Eye (tissue), 1 donor: ENCODE results near the gene RHAG.
"Not testable (repeated sequence)": the region's sequence is repeated elsewhere in the genome, so short reads cannot be mapped to it uniquely, and the experiment has no call there.

Experiments used
- DNase-seq: peaks from one replicate; pipeline ENCODE4 v3.0.0-alpha.2; 2015

The RHAG gene

GRCh38 chr6:49635480-49635879 lies 1.2 kb downstream of the RHAG start:
- no peak for DNase-seq

- no peak for DNase-seq
Observed at GRCh38 chr6:49634836-49635218, 1.8 kb downstream of the RHAG start.

GRCh38 chr6:49634092-49634835 lies 2.4 kb downstream of the RHAG start:
- no peak for DNase-seq

DNA sequence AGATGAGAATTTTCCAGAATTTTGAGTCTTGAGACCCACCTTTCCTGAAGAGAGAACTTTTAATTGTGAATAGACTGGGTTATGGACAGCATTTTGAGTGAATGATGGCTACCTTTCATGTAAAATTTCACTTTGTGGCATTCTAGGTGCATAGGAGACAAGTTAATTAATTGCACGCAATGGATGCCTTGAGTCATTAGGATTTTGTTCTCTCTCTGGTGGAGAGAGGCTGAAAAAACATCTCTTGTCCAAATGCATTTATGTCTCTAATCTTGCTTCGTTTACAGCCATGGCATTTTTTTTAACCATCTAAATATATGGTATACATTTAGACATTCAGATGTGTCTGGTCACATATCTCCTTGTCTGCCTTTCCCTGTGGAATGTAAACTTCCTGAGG lies 3.1 kb downstream of the RHAG start:
- no peak for DNase-seq

GRCh38 chr6:49632727-49633126 lies 3.9 kb downstream of the RHAG start:
- DNase-seq: no peak

GRCh38 chr6:49629485-49630088 lies 7.1 kb downstream of the RHAG start:
- DNase-seq: not testable (repeated sequence)

DNA sequence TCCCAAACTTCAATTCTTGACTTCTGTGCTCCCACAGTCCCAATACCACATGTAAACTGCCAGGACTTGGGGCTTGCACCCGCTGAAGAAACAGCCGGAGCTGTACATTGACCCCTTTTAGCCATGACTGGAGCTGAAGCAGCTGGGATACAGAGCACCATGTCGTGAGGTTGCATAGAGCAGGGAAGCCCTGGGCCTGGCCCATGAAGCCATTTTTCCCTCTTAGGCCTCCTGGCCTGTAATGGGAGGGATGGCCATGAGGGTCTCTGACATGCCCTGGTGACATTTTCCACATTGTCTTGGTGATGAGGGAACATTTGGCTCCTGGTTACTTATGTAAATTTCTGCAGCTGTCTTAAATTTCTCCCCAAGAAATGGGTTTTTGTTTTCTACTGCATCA lies 9.8 kb downstream of the RHAG start:
- DNase-seq: no peak

DNA sequence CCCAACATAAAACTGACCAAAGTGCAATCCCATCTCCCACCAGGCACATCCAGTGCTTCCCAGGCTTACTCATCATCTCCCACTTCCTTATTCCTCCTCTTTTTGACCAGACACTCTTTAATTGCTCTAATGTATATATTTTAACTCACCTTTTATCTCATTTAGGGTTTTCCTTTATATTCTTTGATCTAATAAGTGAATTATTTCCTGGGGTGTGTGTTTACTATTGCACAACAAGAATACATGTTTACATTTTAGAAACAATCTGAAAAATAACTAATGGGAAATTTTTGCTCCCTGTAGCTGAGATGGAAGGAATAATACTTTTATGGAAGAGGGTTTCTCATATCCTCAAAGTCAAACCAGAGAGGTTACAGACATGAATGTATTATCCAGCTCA lies 18.4 kb downstream of the RHAG start:
- DNase-seq: no peak

- DNase-seq: not testable (repeated sequence)
Observed at GRCh38 chr6:49614144-49614543, 22.5 kb downstream of the RHAG start.

DNA sequence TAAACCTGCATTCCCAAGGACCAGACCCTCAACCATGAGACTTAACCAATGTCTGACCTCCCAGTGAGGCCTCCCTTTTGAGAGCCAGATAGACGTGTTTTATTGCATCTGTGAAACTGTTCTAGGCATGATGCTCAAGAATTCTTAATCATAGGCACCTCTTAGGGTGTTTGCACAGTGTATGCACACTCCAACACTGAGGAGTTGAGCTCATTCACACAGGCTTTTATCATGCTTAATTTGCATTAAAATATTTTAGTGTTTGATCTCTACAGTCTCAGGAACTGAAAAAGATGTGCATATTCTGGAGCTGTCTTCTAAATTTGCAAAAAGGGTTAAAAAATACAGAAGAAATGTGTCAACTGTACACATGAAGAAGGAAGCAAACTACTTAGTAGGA lies 27.4 kb downstream of the RHAG start:
- no peak for DNase-seq

GRCh38 chr6:49608275-49608674 lies 28.4 kb downstream of the RHAG start:
- DNase-seq: not testable (repeated sequence)

DNA sequence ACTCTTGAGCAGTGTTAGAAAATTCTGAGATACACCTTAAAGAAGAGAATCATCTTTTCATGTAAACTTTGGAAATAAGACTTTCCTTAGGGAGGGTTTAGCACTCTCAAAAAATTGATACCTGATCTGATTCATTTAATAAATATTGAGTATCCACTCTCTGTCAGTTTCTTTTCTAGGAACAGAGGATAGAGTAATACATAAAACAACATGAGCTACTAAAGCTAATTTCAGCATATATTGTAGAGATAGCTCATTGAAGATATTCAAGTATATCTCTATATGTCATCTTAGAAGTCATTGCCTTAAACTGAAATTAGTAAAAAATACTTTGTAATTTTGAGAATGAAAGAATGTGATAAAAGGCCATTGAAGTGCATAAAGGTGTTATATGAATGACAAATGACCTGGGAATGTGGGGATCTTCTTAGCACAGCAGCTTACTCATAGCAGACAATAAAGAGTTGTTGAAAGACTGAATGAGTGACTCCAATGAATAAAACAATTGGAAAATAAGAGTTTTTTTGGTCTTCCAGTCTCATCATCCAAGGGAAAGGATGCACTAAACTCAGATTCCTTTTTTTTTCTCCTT lies 29.2 kb downstream of the RHAG start:
- DNase-seq: no peak

GRCh38 chr6:49606721-49607390 lies 29.8 kb downstream of the RHAG start:
- DNase-seq: peak; percentile 91

- DNase-seq: not testable (repeated sequence)
Observed at GRCh38 chr6:49604080-49604479, 32.6 kb downstream of the RHAG start.

- DNase-seq: not testable (repeated sequence)
Observed at GRCh38 chr6:49587262-49587661, 49.4 kb downstream of the RHAG start.

GRCh38 chr6:49582529-49582928 lies 54.1 kb downstream of the RHAG start:
- no peak for DNase-seq

GRCh38 chr6:49579649-49580048 lies 57.0 kb downstream of the RHAG start:
- DNase-seq: no peak

DNA sequence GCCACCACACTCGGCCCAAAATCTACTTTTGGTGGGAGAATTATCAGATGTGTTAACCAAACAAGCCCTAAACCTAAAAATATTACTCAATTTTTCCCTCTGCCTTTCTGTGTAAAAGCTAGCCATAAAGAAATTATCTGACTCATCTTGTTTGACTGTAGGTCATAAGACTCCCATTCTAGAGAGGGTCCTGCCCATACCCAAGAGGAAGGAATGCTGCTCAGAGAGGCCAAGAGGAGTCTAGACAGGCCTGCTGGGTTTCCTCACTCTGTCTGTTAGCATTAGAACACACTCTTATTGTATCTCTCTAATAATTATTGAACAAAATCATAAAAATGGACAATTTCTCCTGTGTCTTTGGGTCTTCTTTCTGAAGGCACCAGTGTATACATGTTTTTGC lies 60.0 kb downstream of the RHAG start:
- DNase-seq: no peak

DNA sequence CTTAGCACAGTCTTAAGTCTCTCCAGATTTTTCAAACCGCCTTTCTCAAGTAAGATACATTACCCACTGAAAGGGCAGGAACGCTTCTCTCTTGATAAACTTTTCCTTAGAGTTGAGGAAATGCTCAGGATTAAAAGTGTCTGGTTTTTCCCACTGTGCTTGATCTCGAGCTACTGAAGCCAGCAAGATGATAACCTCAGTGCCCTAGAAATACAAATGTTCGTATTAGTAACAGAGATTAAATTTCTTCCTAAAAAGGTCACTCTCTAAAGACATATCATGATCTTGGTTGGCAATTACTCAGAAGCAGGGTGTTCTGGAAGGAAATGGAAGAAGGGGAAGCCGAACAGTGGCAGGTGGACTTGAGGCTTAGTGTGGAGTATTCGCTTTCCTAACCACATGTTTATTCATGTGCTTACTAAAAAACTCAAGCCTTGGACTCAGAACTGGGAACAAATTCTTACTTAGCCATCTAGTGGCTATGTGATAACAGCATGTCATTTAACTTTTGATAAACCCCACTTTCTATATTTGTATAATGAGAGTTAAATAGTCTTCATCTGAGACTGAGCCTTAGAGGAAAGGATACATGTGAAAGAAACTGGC lies 66.1 kb downstream of the RHAG start:
- DNase-seq: no peak

DNA sequence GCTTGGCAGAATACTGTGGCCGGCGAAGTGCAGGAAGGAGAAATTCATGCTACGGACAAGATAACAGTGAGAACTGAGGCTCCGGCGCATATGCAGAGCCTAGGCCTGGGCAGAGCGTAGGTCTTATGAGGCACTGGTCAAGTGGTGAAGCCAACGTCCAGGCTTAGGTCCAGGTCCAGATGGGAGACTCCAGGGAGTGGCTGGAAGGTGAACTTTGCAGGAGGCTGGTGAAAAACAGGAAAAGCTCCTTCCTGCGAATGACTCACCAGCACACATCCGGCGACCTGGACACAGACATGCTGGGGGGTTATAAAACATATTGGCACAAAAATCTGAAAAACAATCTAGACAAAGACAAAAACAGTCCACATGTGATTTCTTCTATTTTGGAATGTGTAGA lies 70.8 kb downstream of the RHAG start:
- DNase-seq: no peak

DNA sequence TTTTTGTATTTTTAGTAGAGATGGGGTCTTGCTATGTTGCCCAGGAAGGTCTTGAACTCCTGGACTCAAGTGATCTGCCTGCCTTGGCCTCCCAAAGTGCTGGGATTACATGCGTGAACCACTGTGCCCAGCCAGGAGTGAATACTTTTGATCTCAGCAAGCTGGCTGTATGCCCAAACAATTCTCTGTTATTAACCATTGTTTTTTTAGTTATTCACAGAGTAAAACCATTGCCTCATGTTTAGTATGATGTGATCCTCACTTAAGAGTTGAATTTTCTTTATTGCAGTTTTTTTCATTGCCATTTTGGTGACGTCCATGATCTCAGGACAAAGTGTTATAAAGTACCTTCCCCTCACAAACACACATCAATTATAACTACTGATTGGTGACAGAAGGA lies 71.4 kb downstream of the RHAG start:
- DNase-seq: no peak

DNA sequence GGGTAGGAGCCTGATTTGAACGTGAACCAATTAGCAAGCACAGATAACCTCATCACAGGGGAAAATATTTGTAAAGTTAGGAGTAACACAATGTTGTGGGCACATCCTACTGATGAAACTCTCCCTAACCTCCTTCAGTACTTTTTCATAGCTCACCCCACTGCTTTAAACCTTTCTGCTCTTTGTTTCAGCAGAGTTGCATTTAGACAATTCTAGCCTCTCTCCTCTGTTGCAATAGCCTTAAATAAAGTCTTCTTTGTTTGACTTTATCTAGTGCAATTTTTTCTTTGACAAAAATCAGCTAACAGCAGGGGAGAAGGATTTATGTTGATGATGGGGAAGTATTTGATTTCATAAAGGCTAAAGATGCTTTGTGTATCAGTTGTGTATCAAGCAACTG lies 72.1 kb downstream of the RHAG start:
- DNase-seq: no peak
